HepG2 (cell line): ENCODE results near the gene ASB8. TPM values are rescaled to one million over a fixed set of nuclear protein-coding genes. Genes with fewer than 3 reads are reported as not detected.

Experiments
- ATAC-seq: fragments of 200-7000 bp; cut with Tn5 transposase; 3 replicates; pipeline ENCODE4 v1.9.1; 2020; ENCODE audit warnings: mild to moderate bottlenecking, moderate library complexity
- BruUV-seq: library from RNA; stranded (reverse); fragments of 400-500 nt; replicated peaks from 2 replicates; lab custom pipeline; 2021; lab: Mats Ljungman, UMichigan
- CTCF ChIA-PET: fragments of 300-600 bp; formaldehyde crosslinking; extraction: SDS; loops from one replicate; lab custom pipeline; 2021; ENCODE audit warnings: low total read pairs, inconsistent platforms, low intra/inter-chr PET ratio; lab: Yijun Ruan, JAX
- POLR2A ChIA-PET: fragments of 350-600 bp; sonication (Branson Sonifier 250); formaldehyde crosslinking; loops from one replicate; lab custom pipeline; 2020; ENCODE audit warnings: antibody characterized with exemption, inconsistent platforms; lab: Yijun Ruan, JAX
- DNase-seq: peaks from one replicate; pipeline ENCODE4 v3.0.0-alpha.2; 2015; ENCODE audit warnings: low spot score
- FAIRE-seq: peaks from 3 replicates; lab custom pipeline; 2011; peaks lifted over from hg19 to GRCh38; lab: Jason Lieb, UNC
- H2AFZ ChIP-seq: one replicate; pipeline ENCODE4 v1.6.1; 2011; ENCODE audit warnings: low read length, inconsistent platforms
- H3K27ac ChIP-seq: fragments of 300-600 bp; 3 replicates; pipeline ENCODE4 v1.8.0; 2011; ENCODE audit warnings: mixed run types, mild to moderate bottlenecking, mixed read lengths, low read length, inconsistent platforms; ENCODE audit not compliant: insufficient read depth; ENCODE audit errors: extremely low read length
- H3K27me3 ChIP-seq, 2 experiments: fragments of 200-600 bp in 1 of 2; 2 replicates in 1 of 2; 3 replicates in 1 of 2; pipeline versions ENCODE4 v1.6.0 to v1.8.0; 2011; ENCODE audit warnings: low read length in 2 of 2, mild to moderate bottlenecking in 2 of 2, moderate library complexity in 2 of 2, inconsistent platforms in 1 of 2; ENCODE audit not compliant: insufficient read depth in 2 of 2, control insufficient read depth in 1 of 2
- H3K36me3 ChIP-seq, 2 experiments: fragments of 200-600 bp in 1 of 2; replicated peaks in 1 of 2; 2 replicates in 1 of 2; 3 replicates in 1 of 2; pipeline versions ENCODE4 v1.5.1 to v1.8.0; 2011; ENCODE audit warnings: low read length in 2 of 2, inconsistent platforms in 1 of 2; ENCODE audit not compliant: insufficient read depth in 2 of 2, control insufficient read depth in 1 of 2
- H3K4me1 ChIP-seq: 2 replicates; pipeline ENCODE4 v1.5.1; 2012; ENCODE audit warnings: low read length, inconsistent platforms; ENCODE audit not compliant: insufficient read depth
- H3K4me2 ChIP-seq: 2 replicates; pipeline ENCODE4 v1.6.0; 2011; ENCODE audit warnings: low read depth, low read length, inconsistent platforms
- H3K4me3 ChIP-seq, 3 experiments: fragments of 200-600 bp in 1 of 3; sonication (generic), shearing (Covaris generic) in 1 of 3; replicated peaks in 1 of 3; 2 replicates each; pipeline ENCODE4 v1.5.1; 2011 to 2016; ENCODE audit warnings: low read length in 3 of 3, inconsistent platforms in 2 of 3, low read depth in 2 of 3, mild to moderate bottlenecking in 2 of 3, control low read depth in 1 of 3, mixed read lengths in 1 of 3; ENCODE audit not compliant: insufficient read depth in 1 of 3
- H3K79me2 ChIP-seq: one replicate; pipeline ENCODE4 v1.6.1; 2011; ENCODE audit warnings: low read length, inconsistent platforms; ENCODE audit not compliant: insufficient read depth
- H3K9ac ChIP-seq: 2 replicates; pipeline ENCODE4 v1.6.0; 2011; ENCODE audit warnings: mild to moderate bottlenecking, low read depth, low read length, inconsistent platforms; ENCODE audit not compliant: insufficient read depth
- H3K9me3 ChIP-seq: 2 replicates; pipeline ENCODE4 v1.5.1; 2012; ENCODE audit warnings: mild to moderate bottlenecking, low read length
- H4K20me1 ChIP-seq: 2 replicates; pipeline ENCODE4 v1.6.0; 2011; ENCODE audit warnings: inconsistent platforms, mild to moderate bottlenecking, low read length, moderate library complexity; ENCODE audit not compliant: insufficient read depth
- CHD2 ChIP-seq: IDR thresholded peaks from 2 replicates; pipeline ENCODE4 v1.6.1; 2011; ENCODE audit warnings: low read depth, low read length, improper control_type of control experiment
- NAIF1 ChIP-seq: sonication (generic); formaldehyde crosslinking; IDR thresholded peaks from 2 replicates; pipeline ENCODE4 v1.5.0; 2020; ENCODE audit warnings: mild to moderate bottlenecking, missing genetic modification reagents, borderline replicate concordance
- PHF21A ChIP-seq: sonication (generic); formaldehyde crosslinking; IDR thresholded peaks from 2 replicates; pipeline ENCODE4 v1.5.0; 2020; ENCODE audit warnings: mild to moderate bottlenecking, missing genetic modification reagents
- SALL2 ChIP-seq: sonication (generic); formaldehyde crosslinking; IDR thresholded peaks from 2 replicates; pipeline ENCODE4 v1.8.1; 2023; ENCODE audit warnings: mild to moderate bottlenecking, missing genetic modification reagents, inconsistent platforms
- SP2 ChIP-seq: sonication (generic); formaldehyde crosslinking; IDR thresholded peaks from 2 replicates; pipeline ENCODE4 v1.5.1; 2020; ENCODE audit warnings: mild to moderate bottlenecking, missing genetic modification reagents
- ZKSCAN5 ChIP-seq: sonication (generic); formaldehyde crosslinking; IDR thresholded peaks from 2 replicates; pipeline ENCODE4 v1.5.1; 2020; ENCODE audit warnings: mild to moderate bottlenecking, missing genetic modification reagents
- ZNF3 ChIP-seq: IDR thresholded peaks from 2 replicates; pipeline ENCODE4 v1.7.0; 2017; ENCODE audit warnings: inconsistent platforms
- ZNF354B ChIP-seq: sonication (generic); formaldehyde crosslinking; IDR thresholded peaks from 2 replicates; pipeline ENCODE4 v1.8.0; 2022; ENCODE audit warnings: mild to moderate bottlenecking, missing genetic modification reagents
- ZNF746 ChIP-seq: sonication (generic); formaldehyde crosslinking; IDR thresholded peaks from 2 replicates; pipeline ENCODE4 v1.8.0; 2022; ENCODE audit warnings: mild to moderate bottlenecking, missing genetic modification reagents
- in situ Hi-C: cut with HindIII; loops from 2 replicates; pipeline ENCODE4 v1.10.0; 2017; ENCODE audit warnings: low pct_unique_long_range_greater_than_20kb; ENCODE audit not compliant: extremely low pct_ligation_motif_present
- intact Hi-C: fragments of 100-400 bp; cut with micrococcal nuclease; formaldehyde crosslinking; loops from one replicate; pipeline ENCODE4 v1.10.0; 2022; ENCODE audit not compliant: unreplicated experiment
- polyA plus RNA-seq, 8 experiments: library from polyadenylated mRNA; depleted of rRNA in 3 of 8; stranded (reverse) in 7 of 8; unstranded in 1 of 8; fragments of >200 nt; fragmentation: Illumina TruSeq in 4 of 8; extraction: Trizol in 4 of 8; gene quantifications; 2 replicates each; pipeline versions ENCODE4 v1.2.1 to v1.2.3, GENCODE V29; 2011 to 2016; ENCODE audit warnings: low read depth in 4 of 8, missing spikeins in 1 of 8, mixed read lengths in 1 of 8; ENCODE audit not compliant: insufficient read depth in 1 of 8
- total RNA-seq, 5 experiments: library from RNA; depleted of rRNA; stranded (reverse); fragments of >200 nt; fragmentation: Illumina TruSeq; extraction: Trizol; gene quantifications; 2 replicates each; pipeline ENCODE4 v1.2.3, GENCODE V29; 2016; ENCODE audit warnings: low read depth in 1 of 5
- TF ChIP-seq, protein P1 (sequence below): IDR thresholded peaks from 2 replicates; pipeline ENCODE4 v1.6.1; 2016; ENCODE audit warnings: low read depth
- TF ChIP-seq, protein P2 (sequence below): sonication (generic); formaldehyde crosslinking; IDR thresholded peaks from 2 replicates; pipeline ENCODE4 v1.4.0; 2020; ENCODE audit warnings: missing genetic modification reagents, mild to moderate bottlenecking, borderline replicate concordance
- TF ChIP-seq, protein P3 (sequence below): sonication (generic); formaldehyde crosslinking; IDR thresholded peaks from 2 replicates; pipeline ENCODE4 v1.5.0; 2020; ENCODE audit warnings: mild to moderate bottlenecking, missing genetic modification reagents, borderline replicate concordance

Gene ASB8
- total and polyA plus RNA-seq, 2 of the 13 experiments (the other 11 are each of a cell fraction or from before 2014, with no cell fraction given), result 14.0 to 15.5 TPM

DNA sequence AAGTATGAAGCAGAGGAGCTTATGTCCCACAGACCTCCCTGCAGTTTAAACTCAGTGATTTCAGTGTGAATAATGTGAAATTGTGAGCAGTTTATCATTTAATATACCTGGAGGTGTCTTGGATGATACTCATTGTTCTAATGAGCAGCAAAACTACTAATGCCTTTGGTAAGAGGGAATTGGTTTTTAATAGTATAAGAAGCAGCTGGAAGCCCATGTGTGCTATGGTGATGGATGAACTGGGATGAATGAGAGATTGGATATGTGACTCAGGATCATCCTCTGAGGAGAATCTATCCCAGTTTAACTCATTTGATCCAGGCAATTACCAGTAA is 19.1 kb upstream of the ASB8 start:
- Histone ChIP-seq H3K9me3 (no peaks in the 10 kb centered on the region), H4K20me1 (no peaks in the 10 kb centered on the region), H2AFZ (no peak overlapping the region), H3K27ac (no peak overlapping the region), H3K4me3 (no peak overlapping the region), H3K4me1 (no peaks in the 10 kb centered on the region), H3K4me2 (no peak overlapping the region), H3K27me3 (peaks cover 0 to 20% of the 10 kb centered on the region in 2 experiments; a peak in 3 of 5 replicates)
- BruUV-seq, result no TSS peak
- CTCF ChIA-PET, result no interaction called here
- FAIRE-seq (no peak), DNase-seq (no peak), ATAC-seq (no peak)
- in situ Hi-C loops (no loop called here), intact Hi-C loops (no loop called here)
- POLR2A ChIA-PET, result no interaction called here
- TF ChIP-seq SP2 (CRISPR knock-in tag), result no peak
- TF ChIP-seq CHD2, result no peak
- TF ChIP-seq, protein P1, sequence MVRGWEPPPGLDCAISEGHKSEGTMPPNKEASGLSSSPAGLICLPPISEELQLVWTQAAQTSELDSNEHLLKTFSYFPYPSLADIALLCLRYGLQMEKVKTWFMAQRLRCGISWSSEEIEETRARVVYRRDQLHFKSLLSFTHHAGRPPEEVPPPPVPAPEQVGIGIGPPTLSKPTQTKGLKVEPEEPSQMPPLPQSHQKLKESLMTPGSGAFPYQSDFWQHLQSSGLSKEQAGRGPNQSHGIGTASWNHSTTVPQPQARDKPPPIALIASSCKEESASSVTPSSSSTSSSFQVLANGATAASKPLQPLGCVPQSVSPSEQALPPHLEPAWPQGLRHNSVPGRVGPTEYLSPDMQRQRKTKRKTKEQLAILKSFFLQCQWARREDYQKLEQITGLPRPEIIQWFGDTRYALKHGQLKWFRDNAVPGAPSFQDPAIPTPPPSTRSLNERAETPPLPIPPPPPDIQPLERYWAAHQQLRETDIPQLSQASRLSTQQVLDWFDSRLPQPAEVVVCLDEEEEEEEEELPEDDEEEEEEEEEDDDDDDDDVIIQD (CRISPR knock-in tag), result no peak
- no peak for TF ChIP-seq ZNF3 (CRISPR knock-in tag)
- TF ChIP-seq, protein P2, sequence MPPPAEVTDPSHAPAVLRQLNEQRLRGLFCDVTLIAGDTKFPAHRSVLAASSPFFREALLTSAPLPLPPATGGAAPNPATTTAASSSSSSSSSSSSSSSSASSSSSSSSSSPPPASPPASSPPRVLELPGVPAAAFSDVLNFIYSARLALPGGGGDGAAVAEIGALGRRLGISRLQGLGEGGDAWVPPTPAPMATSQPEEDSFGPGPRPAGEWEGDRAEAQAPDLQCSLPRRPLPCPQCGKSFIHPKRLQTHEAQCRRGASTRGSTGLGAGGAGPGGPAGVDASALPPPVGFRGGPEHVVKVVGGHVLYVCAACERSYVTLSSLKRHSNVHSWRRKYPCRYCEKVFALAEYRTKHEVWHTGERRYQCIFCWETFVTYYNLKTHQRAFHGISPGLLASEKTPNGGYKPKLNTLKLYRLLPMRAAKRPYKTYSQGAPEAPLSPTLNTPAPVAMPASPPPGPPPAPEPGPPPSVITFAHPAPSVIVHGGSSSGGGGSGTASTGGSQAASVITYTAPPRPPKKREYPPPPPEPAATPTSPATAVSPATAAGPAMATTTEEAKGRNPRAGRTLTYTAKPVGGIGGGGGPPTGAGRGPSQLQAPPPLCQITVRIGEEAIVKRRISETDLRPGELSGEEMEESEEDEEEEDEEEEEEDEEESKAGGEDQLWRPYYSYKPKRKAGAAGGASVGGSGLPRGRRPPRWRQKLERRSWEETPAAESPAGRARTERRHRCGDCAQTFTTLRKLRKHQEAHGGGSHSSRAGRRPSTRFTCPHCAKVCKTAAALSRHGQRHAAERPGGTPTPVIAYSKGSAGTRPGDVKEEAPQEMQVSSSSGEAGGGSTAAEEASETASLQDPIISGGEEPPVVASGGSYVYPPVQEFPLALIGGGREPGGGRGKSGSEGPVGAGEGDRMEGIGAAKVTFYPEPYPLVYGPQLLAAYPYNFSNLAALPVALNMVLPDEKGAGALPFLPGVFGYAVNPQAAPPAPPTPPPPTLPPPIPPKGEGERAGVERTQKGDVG, result no peak
- TF ChIP-seq PHF21A, result no peak
- TF ChIP-seq SALL2, result no peak
- TF ChIP-seq, protein P3, sequence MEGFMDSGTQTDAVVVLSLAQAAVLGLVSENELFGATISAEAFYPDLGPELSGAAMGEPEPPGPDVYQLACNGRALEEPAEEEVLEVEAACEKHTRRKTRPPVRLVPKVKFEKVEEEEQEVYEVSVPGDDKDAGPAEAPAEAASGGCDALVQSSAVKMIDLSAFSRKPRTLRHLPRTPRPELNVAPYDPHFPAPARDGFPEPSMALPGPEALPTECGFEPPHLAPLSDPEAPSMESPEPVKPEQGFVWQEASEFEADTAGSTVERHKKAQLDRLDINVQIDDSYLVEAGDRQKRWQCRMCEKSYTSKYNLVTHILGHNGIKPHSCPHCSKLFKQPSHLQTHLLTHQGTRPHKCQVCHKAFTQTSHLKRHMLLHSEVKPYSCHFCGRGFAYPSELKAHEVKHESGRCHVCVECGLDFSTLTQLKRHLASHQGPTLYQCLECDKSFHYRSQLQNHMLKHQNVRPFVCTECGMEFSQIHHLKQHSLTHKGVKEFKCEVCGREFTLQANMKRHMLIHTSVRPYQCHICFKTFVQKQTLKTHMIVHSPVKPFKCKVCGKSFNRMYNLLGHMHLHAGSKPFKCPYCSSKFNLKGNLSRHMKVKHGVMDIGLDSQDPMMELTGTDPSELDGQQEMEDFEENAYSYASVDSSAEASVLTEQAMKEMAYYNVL, result no peak
- TF ChIP-seq ZKSCAN5 (CRISPR knock-in tag), result no peak
- no peak for TF ChIP-seq NAIF1 (CRISPR knock-in tag)
- no peak for TF ChIP-seq ZNF354B (CRISPR knock-in tag)
- TF ChIP-seq ZNF746 (CRISPR knock-in tag), result no peak
- TF ChIP-seq, all 625 proteins: peak for 0
- Histone ChIP-seq H3K9ac (no peak overlapping the region), H3K79me2 (no peaks in the 10 kb centered on the region), H3K36me3 (no peaks in the 10 kb centered on the region)
